Kidney epithelial cell (primary cell): ENCODE data around the gene SELENOS. TPM values are rescaled to one million over a fixed set of nuclear protein-coding genes. Genes with fewer than 3 reads are reported as not detected.

Experiments
- DNase-seq: peaks from one replicate; pipeline ENCODE4 v3.0.0-alpha.2; 2010; ENCODE audit warnings: low read depth
- H3K27me3 ChIP-seq: 2 replicates; pipeline ENCODE4 v1.6.0; 2011; ENCODE audit warnings: low read length; ENCODE audit not compliant: control insufficient read depth, insufficient read depth
- H3K36me3 ChIP-seq: 2 replicates; pipeline ENCODE4 v1.5.1; 2011; ENCODE audit warnings: low read length; ENCODE audit not compliant: control insufficient read depth, insufficient read depth
- H3K4me3 ChIP-seq: 2 replicates; pipeline ENCODE4 v1.5.1; 2011; ENCODE audit warnings: low read depth, mild to moderate bottlenecking, control low read depth, low read length
- CTCF ChIP-seq: IDR thresholded peaks from 2 replicates; pipeline ENCODE4 v1.5.1; 2011; ENCODE audit warnings: mild to moderate bottlenecking, moderate library complexity, low read length, control low read depth, inconsistent platforms; ENCODE audit not compliant: insufficient read depth, poor library complexity, severe bottlenecking
- total RNA-seq: library from RNA; depleted of rRNA; stranded (reverse); fragments of >200 nt; gene quantifications from 2 replicates; pipeline ENCODE4 v1.2.3, GENCODE V29; 2015

The SELENOS gene
- total RNA-seq, 1 donor from 2014 or later: 142 TPM

GRCh38 chr15:101318147-101318819, 41.0 kb upstream of the SELENOS start:
- no peak for TF ChIP-seq CTCF
- no peak overlapping the region for H3K4me3 ChIP-seq
- H3K36me3 ChIP-seq: no peaks in the 10 kb centered on the region
- no peaks in the 10 kb centered on the region for H3K27me3 ChIP-seq
- no peak for DNase-seq

DNA sequence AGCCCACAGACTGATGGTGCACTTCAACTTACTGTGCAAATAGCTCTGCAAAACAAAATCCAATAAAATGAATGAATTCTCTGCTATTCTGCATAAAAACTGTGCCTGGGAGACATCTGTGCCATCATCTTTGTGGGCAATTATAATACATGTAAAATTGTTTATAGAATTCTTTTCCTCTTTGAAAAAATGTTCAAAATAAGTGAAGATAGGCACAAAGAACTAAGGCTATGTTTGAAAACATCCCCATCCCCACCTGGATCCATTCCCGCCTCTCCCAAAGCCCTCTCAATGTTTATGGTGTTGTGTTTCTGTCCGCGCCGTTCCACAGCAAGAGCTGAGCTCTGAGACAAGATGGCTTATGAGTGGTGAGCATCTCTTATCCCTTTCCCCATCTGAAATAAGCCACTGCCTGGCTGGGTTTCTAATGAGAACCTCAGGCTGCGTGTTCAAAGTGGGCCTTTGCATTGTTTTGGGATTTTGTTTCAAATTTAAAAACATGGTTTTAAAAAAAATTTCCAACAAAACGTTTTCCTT, 40.1 kb upstream of the SELENOS start:
- DNase-seq: no peak
- TF ChIP-seq CTCF: no peak
- Histone ChIP-seq H3K36me3 (no peaks in the 10 kb centered on the region), H3K4me3 (no peak overlapping the region), H3K27me3 (no peaks in the 10 kb centered on the region)

GRCh38 chr15:101316529-101316928, 39.2 kb upstream of the SELENOS start:
- no peaks in the 10 kb centered on the region for H3K27me3 ChIP-seq
- no peak overlapping the region for H3K4me3 ChIP-seq
- H3K36me3 ChIP-seq: no peaks in the 10 kb centered on the region
- DNase-seq: no peak
- TF ChIP-seq CTCF: no peak

GRCh38 chr15:101315736-101316135, 38.5 kb upstream of the SELENOS start:
- DNase-seq: no peak
- H3K36me3 ChIP-seq: no peaks in the 10 kb centered on the region
- H3K27me3 ChIP-seq: no peaks in the 10 kb centered on the region
- H3K4me3 ChIP-seq: no peak overlapping the region
- TF ChIP-seq CTCF: no peak

- no peaks in the 10 kb centered on the region for H3K36me3 ChIP-seq
- no peak for DNase-seq
- no peak overlapping the region for H3K4me3 ChIP-seq
- H3K27me3 ChIP-seq: no peaks in the 10 kb centered on the region
- no peak for TF ChIP-seq CTCF
These were observed 37.2 kb upstream of the SELENOS start for GRCh38 chr15:101314336-101315125.
